Psoas muscle (tissue), 8 donors: ENCODE results near the gene ARHGEF3. TPM values are rescaled to one million over a fixed set of nuclear protein-coding genes. Genes with fewer than 3 reads are reported as not detected.

Source experiments
- ATAC-seq, 4 donors: fragments of 200-7000 bp; cut with Tn5 transposase; one replicate each; pipeline ENCODE4 v1.9.1; 2020; ENCODE audit warnings: moderate library complexity in 3 of 4, mild to moderate bottlenecking in 2 of 4
- DNase-seq, 2 donors: peaks; one replicate each; pipeline ENCODE4 v3.0.0-alpha.2; 2020
- H3K27ac ChIP-seq: fragments of 200-600 bp; one replicate; pipeline ENCODE4 v1.8.0; 2022
- H3K27me3 ChIP-seq, 3 donors: fragments of 200-600 bp in 1 of 3; one replicate each; pipeline versions ENCODE4 v1.6.1 to v1.8.0; 2013 to 2022; ENCODE audit warnings: low read length in 2 of 3, mild to moderate bottlenecking in 2 of 3, moderate library complexity in 1 of 3; ENCODE audit not compliant: insufficient read depth in 3 of 3
- H3K36me3 ChIP-seq, 2 donors: fragments of 200-600 bp in 1 of 2; one replicate each; pipeline versions ENCODE4 v1.6.1 to v1.8.0; 2013 to 2022; ENCODE audit warnings: low read depth in 1 of 2, mild to moderate bottlenecking in 1 of 2, moderate library complexity in 1 of 2; ENCODE audit not compliant: insufficient read depth in 1 of 2
- H3K4me1 ChIP-seq: fragments of 200-600 bp; one replicate; pipeline ENCODE4 v1.8.0; 2022
- H3K4me3 ChIP-seq: fragments of 200-600 bp; one replicate; pipeline ENCODE4 v1.8.0; 2022; ENCODE audit warnings: mild to moderate bottlenecking
- H3K9me3 ChIP-seq: fragments of 200-600 bp; one replicate; pipeline ENCODE4 v1.8.0; 2022
- WGBS, 3 donors: extraction: QIAGEN DNeasy Blood & Tissue Kit; methylation state at CpG; one replicate each; pipeline versions ENCODE4 v1.1.6 to v1.1.7; 2013; 5-methylcytosine and 5-hydroxymethylcytosine counted together
- intact Hi-C, 2 donors: fragments of 100-400 bp; cut with DNase I; formaldehyde crosslinking; loops; one replicate each; pipeline versions ENCODE4 v1.11.0 to v1.14.2; 2022
- polyA plus RNA-seq, 3 donors: library from polyadenylated mRNA; stranded (reverse); fragments of 200-250 nt; gene quantifications; one replicate each; pipeline ENCODE4 v1.2.3, GENCODE V29; 2013
- total RNA-seq, 4 donors: library from RNA; stranded (reverse); fragmentation: NEBNext Ultra II Directional in 2 of 4; extraction: Animal tissue kit (Norgen Biotek cat#: 25700) in 2 of 4; gene quantifications; one replicate each; pipeline versions ENCODE4 v1.2.1 to v1.2.4, GENCODE V29; 2021 to 2023
- TF ChIP-seq, protein P1 (sequence below): fragments of 200-600 bp; IDR thresholded peaks from one replicate; pipeline ENCODE4 v1.8.0; 2022; ENCODE audit warnings: antibody characterized with exemption
- donor health status: healthy with polysubstance abuse.
- donor health status: DM: no; HTN: no; CAD: no; lungs with moderate emphysema.
- donor health status: Bipolar disorder and iron deficiency.
- donor health status: healthy.
- donor health status: DM: yes; HTN: yes; CAD: no.
- donor health status: DM: no; HTN: no; CAD: no.
- donor health status: DM: no; HTN: no; CAD: no.
- donor health status: DM: yes; HTN: yes; CAD: no.

The ARHGEF3 gene
- total and polyA plus RNA-seq, 7 donors = 4.6 to 10.4 (median 6.3) TPM

DNA sequence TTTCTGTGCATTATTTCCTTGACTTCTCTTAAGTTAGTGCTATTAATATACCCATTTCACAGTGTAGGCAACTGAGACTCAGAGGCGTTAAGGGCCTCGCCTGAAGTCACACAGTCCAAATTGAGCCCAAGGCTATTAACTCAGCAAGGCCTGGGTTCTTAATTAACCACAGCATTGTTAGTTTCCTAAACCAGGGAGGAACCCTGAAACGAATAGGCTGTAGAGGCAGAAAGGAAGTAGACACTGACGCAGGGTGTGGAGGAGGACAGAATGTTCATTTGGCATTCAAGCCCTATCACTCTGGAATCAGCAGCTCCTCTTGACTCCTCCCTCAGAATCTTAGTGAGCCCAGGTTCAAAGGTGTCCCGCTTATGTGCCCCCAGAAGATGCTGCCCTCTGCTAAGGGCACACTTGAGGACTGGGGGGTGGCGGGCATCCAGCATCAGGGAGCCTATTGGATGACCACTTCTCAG lies 13.9 kb downstream of the ARHGEF3 start:
- no peak overlapping the region for H3K4me3 ChIP-seq
- no peaks in the 10 kb centered on the region for H3K27me3 ChIP-seq
- peak overlapping the region; percentile 78 for H3K27ac ChIP-seq
- intact Hi-C loops = no loop called here
- H3K4me1 ChIP-seq = peaks cover 61% of the 10 kb centered on the region
- WGBS, 3 donors = 54 to 66% (median 60%) methylated on average over 6 of the region's 6 CpGs
- DNase-seq = peak in 1 of 2 donors; percentile 52
- H3K9me3 ChIP-seq = no peaks in the 10 kb centered on the region
- H3K36me3 ChIP-seq = no peaks in the 10 kb centered on the region
- ATAC-seq = peak; percentile 40 to 82 (median 78)
- TF ChIP-seq, protein P1, sequence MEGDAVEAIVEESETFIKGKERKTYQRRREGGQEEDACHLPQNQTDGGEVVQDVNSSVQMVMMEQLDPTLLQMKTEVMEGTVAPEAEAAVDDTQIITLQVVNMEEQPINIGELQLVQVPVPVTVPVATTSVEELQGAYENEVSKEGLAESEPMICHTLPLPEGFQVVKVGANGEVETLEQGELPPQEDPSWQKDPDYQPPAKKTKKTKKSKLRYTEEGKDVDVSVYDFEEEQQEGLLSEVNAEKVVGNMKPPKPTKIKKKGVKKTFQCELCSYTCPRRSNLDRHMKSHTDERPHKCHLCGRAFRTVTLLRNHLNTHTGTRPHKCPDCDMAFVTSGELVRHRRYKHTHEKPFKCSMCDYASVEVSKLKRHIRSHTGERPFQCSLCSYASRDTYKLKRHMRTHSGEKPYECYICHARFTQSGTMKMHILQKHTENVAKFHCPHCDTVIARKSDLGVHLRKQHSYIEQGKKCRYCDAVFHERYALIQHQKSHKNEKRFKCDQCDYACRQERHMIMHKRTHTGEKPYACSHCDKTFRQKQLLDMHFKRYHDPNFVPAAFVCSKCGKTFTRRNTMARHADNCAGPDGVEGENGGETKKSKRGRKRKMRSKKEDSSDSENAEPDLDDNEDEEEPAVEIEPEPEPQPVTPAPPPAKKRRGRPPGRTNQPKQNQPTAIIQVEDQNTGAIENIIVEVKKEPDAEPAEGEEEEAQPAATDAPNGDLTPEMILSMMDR = no peak

DNA sequence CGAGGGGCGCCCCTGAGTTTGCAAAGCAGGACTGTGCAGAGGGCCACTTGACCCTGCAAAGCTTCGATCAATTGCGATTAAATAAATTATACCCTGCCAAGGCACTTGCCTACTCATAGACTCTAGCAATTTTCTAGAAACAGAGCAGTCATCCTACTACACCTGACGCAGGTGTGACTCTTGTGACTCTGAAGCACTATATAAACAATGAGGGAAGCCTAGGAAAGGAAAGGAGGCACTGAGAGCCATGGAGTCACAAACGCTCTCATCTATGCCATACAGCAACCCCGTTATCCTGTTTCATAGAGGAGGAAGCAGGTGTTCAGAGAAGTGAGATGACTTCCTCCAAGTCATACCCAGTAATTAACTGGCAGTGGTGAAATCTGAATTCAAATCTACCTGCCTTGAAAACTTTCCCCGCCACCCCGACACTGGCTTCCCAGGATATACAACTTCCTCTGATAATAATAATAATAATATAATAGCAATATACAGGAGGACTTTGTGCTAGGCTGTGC lies 14.4 kb downstream of the ARHGEF3 start:
- no peak for ATAC-seq
- TF ChIP-seq, protein P1 = no peak
- Histone ChIP-seq H3K27me3 (no peaks in the 10 kb centered on the region), H3K9me3 (no peaks in the 10 kb centered on the region), H3K4me3 (no peak overlapping the region), H3K27ac (peak overlapping the region; percentile 78), H3K36me3 (no peaks in the 10 kb centered on the region), H3K4me1 (peaks cover 64% of the 10 kb centered on the region)
- intact Hi-C loops = no loop called here
- 85 to 87% (median 87%) methylated on average over 9 of the region's 9 CpGs for WGBS, 3 donors
- DNase-seq = no peak

DNA sequence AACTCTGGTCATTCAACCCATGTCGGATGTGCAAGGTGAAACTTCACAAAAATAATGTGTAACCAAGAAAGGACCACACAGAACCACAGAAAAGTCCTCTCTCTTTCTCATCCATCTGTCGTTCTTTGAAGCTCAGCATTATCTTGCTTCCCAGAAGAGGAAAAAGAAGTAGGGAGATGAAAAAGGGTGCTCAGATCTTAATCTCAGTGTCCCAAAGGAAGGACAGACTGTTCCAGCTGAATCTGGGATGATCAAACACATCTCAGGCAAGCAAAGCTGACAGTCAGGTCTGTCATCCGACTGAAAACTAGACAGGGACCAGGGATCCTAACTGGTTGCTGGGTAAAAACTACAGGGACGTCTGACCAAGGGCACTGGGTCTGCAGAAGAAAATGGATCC lies 16.2 kb downstream of the ARHGEF3 start:
- intact Hi-C loops = no loop called here
- Histone ChIP-seq H3K27me3 (no peaks in the 10 kb centered on the region), H3K9me3 (no peaks in the 10 kb centered on the region), H3K27ac (no peak overlapping the region), H3K36me3 (no peaks in the 10 kb centered on the region), H3K4me3 (no peak overlapping the region), H3K4me1 (peaks cover 66% of the 10 kb centered on the region)
- DNase-seq = no peak
- no peak for ATAC-seq
- WGBS, 3 donors = 62 to 86% (median 80%) methylated on average over 4 of the region's 4 CpGs
- TF ChIP-seq, protein P1 = no peak

DNA sequence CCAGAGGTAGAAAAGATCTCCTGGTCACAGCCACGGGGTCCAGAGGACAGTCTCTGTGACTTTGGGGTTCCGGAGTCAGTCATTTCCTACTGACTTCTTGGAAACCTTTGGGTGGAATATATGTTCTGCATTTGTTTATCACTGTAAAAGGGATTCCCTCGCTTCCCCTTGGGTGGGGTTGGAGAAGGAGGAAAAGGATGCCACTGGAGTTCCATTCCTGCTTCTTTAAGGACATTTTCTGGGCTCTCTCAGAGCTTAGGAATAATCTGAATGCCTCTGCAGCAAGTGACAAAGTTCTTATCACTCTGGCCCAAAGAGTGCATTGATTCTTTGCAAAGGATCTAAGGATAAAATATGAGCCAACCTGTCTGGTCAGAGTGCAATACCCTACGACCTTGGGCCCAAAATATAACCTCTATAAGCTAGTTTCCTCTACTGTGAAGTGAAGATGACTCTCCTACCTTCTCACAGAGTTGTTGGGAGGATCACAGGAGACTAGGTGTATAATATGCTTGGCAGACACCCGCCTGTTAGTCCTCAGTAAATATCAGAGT lies 17.2 kb downstream of the ARHGEF3 start:
- Histone ChIP-seq H3K4me1 (peaks cover 56% of the 10 kb centered on the region), H3K36me3 (no peaks in the 10 kb centered on the region), H3K9me3 (no peaks in the 10 kb centered on the region), H3K27me3 (no peaks in the 10 kb centered on the region), H3K27ac (no peak overlapping the region), H3K4me3 (no peak overlapping the region)
- DNase-seq (no peak), ATAC-seq (no peak)
- 75 to 92% (median 83%) methylated on average over 5 of the region's 5 CpGs for WGBS, 3 donors
- TF ChIP-seq, protein P1 = no peak
- intact Hi-C loops = no loop called here
